ENCODE data around the gene SPOUT1. TPM values are rescaled to one million over a fixed set of nuclear protein-coding genes. Genes with fewer than 3 reads are reported as not detected.

SPOUT1 gene
- total RNA-seq, 2 experiments from 2014 or later: 51.2 to 52.5 TPM

- H2AFZ ChIP-seq (ENCODE audit: low read length): peak overlapping the region; percentile 69; the same call in 1 of the 2 replicates
- H3K9me3 ChIP-seq (ENCODE audit: low read length): no peaks in the 10 kb centered on the region
- peaks cover 15% of the 10 kb centered on the region; the same call in 1 of the 2 replicates for H3K79me2 ChIP-seq (ENCODE audit: insufficient read depth, low read depth, low read length)
- H3K4me1 ChIP-seq (ENCODE audit: insufficient read depth, low read length, poor library complexity, severe bottlenecking): peaks cover 15% of the 10 kb centered on the region
- H4K20me1 ChIP-seq (ENCODE audit: insufficient read depth, low read length): no peaks in the 10 kb centered on the region
- intact Hi-C loops (cut with micrococcal nuclease; ENCODE audit: unreplicated experiment): no loop called here
- CTCF ChIA-PET (ENCODE audit: unreplicated experiment): interaction anchor here (0.6 to 1.9 kb wide), 3 partner anchors 11 to 199 kb away, joined by 5 to 9 read pairs (median 9); partner anchors contain the start of genes ENDOG and SH3GLB2
- peaks cover 46% of the 10 kb centered on the region for H3K36me3 ChIP-seq (ENCODE audit: insufficient read depth, low read length)
- no peak for TF ChIP-seq EZH2phosphoT487 (IDR thresholded peaks at IDR 0.05; ENCODE audit: borderline replicate concordance, low read depth, low read length)
- TF ChIP-seq, protein P1, sequence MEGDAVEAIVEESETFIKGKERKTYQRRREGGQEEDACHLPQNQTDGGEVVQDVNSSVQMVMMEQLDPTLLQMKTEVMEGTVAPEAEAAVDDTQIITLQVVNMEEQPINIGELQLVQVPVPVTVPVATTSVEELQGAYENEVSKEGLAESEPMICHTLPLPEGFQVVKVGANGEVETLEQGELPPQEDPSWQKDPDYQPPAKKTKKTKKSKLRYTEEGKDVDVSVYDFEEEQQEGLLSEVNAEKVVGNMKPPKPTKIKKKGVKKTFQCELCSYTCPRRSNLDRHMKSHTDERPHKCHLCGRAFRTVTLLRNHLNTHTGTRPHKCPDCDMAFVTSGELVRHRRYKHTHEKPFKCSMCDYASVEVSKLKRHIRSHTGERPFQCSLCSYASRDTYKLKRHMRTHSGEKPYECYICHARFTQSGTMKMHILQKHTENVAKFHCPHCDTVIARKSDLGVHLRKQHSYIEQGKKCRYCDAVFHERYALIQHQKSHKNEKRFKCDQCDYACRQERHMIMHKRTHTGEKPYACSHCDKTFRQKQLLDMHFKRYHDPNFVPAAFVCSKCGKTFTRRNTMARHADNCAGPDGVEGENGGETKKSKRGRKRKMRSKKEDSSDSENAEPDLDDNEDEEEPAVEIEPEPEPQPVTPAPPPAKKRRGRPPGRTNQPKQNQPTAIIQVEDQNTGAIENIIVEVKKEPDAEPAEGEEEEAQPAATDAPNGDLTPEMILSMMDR (conservative IDR thresholded peaks at IDR 0.05; ENCODE audit: low read length): 0 out of 2 replicates have a peak, but pooled peaks have one; percentile 9
- POLR2A ChIA-PET: interaction anchor here (0.6 to 2.4 kb wide), 4 partner anchors 10 to 99 kb away, joined by 3 to 24 read pairs (median 4); partner anchors contain the start of gene ENDOG
- H3K4me2 ChIP-seq (ENCODE audit: low read length): peak overlapping the region; percentile 76
- no TSS peak for BruUV-seq (replicated peaks)
- no peaks in the 10 kb centered on the region for H3K9me2 ChIP-seq (ENCODE audit: insufficient read depth, low read length)
- H3K27ac ChIP-seq (ENCODE audit: low read depth, low read length, poor library complexity, severe bottlenecking): peak overlapping the region; percentile 51
- no peak for DNase-seq (ENCODE audit: low spot score)
- H3K4me3 ChIP-seq (ENCODE audit: low read depth, low read length, poor library complexity, severe bottlenecking): peak overlapping the region; percentile 80
Observed at GRCh38 chr9:128828719-128829452, 708 bp downstream of the SPOUT1 start.

- ChIA-PET POLR2A (interaction anchor here (0.6 to 1.0 kb wide), 2 partner anchors 10 to 99 kb away, joined by 3 to 4 read pairs; partner anchors contain the start of gene ENDOG), CTCF (ENCODE audit: unreplicated experiment) (interaction anchor here (0.6 to 1.8 kb wide), 2 partner anchors 10 to 200 kb away, joined by 5 to 9 read pairs; partner anchors contain the start of genes ENDOG and SH3GLB2)
- no TSS peak for BruUV-seq (replicated peaks)
- Histone ChIP-seq H3K36me3 (ENCODE audit: insufficient read depth, low read length) (peaks cover 53% of the 10 kb centered on the region), H3K27ac (ENCODE audit: low read depth, low read length, poor library complexity, severe bottlenecking) (no peak overlapping the region), H3K79me2 (ENCODE audit: insufficient read depth, low read depth, low read length) (peaks cover 15% of the 10 kb centered on the region; the same call in 1 of the 2 replicates), H3K9me3 (ENCODE audit: low read length) (no peaks in the 10 kb centered on the region), H3K9me2 (ENCODE audit: insufficient read depth, low read length) (no peaks in the 10 kb centered on the region), H3K4me1 (ENCODE audit: insufficient read depth, low read length, poor library complexity, severe bottlenecking) (peaks cover 15% of the 10 kb centered on the region), H2AFZ (ENCODE audit: low read length) (no peak overlapping the region), H3K4me3 (ENCODE audit: low read depth, low read length, poor library complexity, severe bottlenecking) (peak overlapping the region; percentile 80), H3K4me2 (ENCODE audit: low read length) (peak overlapping the region; percentile 76), H4K20me1 (ENCODE audit: insufficient read depth, low read length) (no peaks in the 10 kb centered on the region)
- TF ChIP-seq, protein P1 (conservative IDR thresholded peaks at IDR 0.05; ENCODE audit: low read length): peak; percentile 65
- no peak for TF ChIP-seq EZH2phosphoT487 (IDR thresholded peaks at IDR 0.05; ENCODE audit: borderline replicate concordance, low read depth, low read length)
- DNase-seq (ENCODE audit: low spot score): no peak
- intact Hi-C loops (cut with micrococcal nuclease; ENCODE audit: unreplicated experiment): no loop called here
Observed at GRCh38 chr9:128828267-128828666, 1.3 kb downstream of the SPOUT1 start.

All from OCI-LY7 (cell line).